HepG2 (cell line): ENCODE data around the gene HAUS7.

Experiments
- EP300 ChIP-seq, 3 experiments: sonication (generic) in 1 of 3; formaldehyde crosslinking in 1 of 3; IDR thresholded peaks; 2 replicates each; pipeline versions ENCODE4 v1.5.1 to v1.6.1; 2011 to 2020; ENCODE audit warnings: low read depth in 2 of 3, low read length in 2 of 3, borderline replicate concordance in 1 of 3, improper control_type of control experiment in 1 of 3, mild to moderate bottlenecking in 1 of 3, missing genetic modification reagents in 1 of 3, moderate library complexity in 1 of 3
- FOXP1 ChIP-seq, 2 experiments: fragments of 450-650 bp in 1 of 2; IDR thresholded peaks; 2 replicates each; pipeline ENCODE4 v1.6.1; 2017 to 2018; ENCODE audit warnings: antibody characterized with exemption in 1 of 2
- IKZF4 ChIP-seq: sonication (generic); formaldehyde crosslinking; IDR thresholded peaks from 2 replicates; pipeline ENCODE4 v1.5.1; 2020; ENCODE audit warnings: borderline replicate concordance, mild to moderate bottlenecking, low read depth, missing genetic modification reagents; ENCODE audit errors: not compliant biosample characterization
- TAF1 ChIP-seq: sonication (generic); formaldehyde crosslinking; IDR thresholded peaks from 2 replicates; pipeline ENCODE4 v1.4.0; 2020; ENCODE audit warnings: missing genetic modification reagents
- ZFX ChIP-seq: sonication (generic); formaldehyde crosslinking; IDR thresholded peaks from 2 replicates; pipeline ENCODE4 v1.4.0; 2020; ENCODE audit warnings: mild to moderate bottlenecking, low read depth, missing genetic modification reagents, moderate library complexity
- ZKSCAN5 ChIP-seq: sonication (generic); formaldehyde crosslinking; IDR thresholded peaks from 2 replicates; pipeline ENCODE4 v1.5.1; 2020; ENCODE audit warnings: mild to moderate bottlenecking, missing genetic modification reagents
- ZNF263 ChIP-seq: sonication (generic); formaldehyde crosslinking; IDR thresholded peaks from 2 replicates; pipeline ENCODE4 v1.4.0; 2020; ENCODE audit warnings: missing genetic modification reagents

GRCh38 chrX:153446636-153446936, 23.8 kb downstream of the HAUS7 start:
- TF ChIP-seq IKZF4 (no peak), ZFX (CRISPR knock-in tag) (no peak), ZNF263 (CRISPR knock-in tag) (no peak), FOXP1 (IDR thresholded peaks at IDR 0.05) (no peak), FOXP1 (CRISPR knock-in tag; IDR thresholded peaks at IDR 0.05) (no peak), ZKSCAN5 (CRISPR knock-in tag) (no peak), EP300 (IDR thresholded peaks at IDR 0.05; ENCODE audit: low read depth in 2 of 2, low read length in 2 of 2) (no peak), EP300 (CRISPR knock-in tag; IDR thresholded peaks at IDR 0.05; ENCODE audit: borderline replicate concordance) (no peak), TAF1 (CRISPR knock-in tag) (no peak)
